DOHH2 (cell line): ENCODE data around the gene RAB8A.
"Not testable (repeated sequence)": the region's sequence is repeated elsewhere in the genome, so short reads cannot be mapped to it uniquely, and the experiment has no call there.

ENCODE experiments used
- H3F3A ChIP-seq: fragments of 200-600 bp; sonication (generic), shearing (Covaris generic); 2 replicates; pipeline ENCODE4 v1.6.0; 2016; ENCODE audit warnings: antibody characterized with exemption, mild to moderate bottlenecking; ENCODE audit not compliant: control insufficient read depth, insufficient read depth
- H3K27ac ChIP-seq: fragments of 200-600 bp; sonication (generic); 2 replicates; pipeline ENCODE4 v1.5.1; 2014; ENCODE audit warnings: low read depth, mild to moderate bottlenecking, low read length, moderate library complexity
- H3K27me3 ChIP-seq: fragments of 200-600 bp; sonication (generic); 2 replicates; pipeline ENCODE4 v1.6.1; 2014; ENCODE audit warnings: mild to moderate bottlenecking, low read length, mixed read lengths; ENCODE audit not compliant: control insufficient read depth
- H3K36me3 ChIP-seq: fragments of 200-600 bp; sonication (generic); 2 replicates; pipeline ENCODE4 v1.6.1; 2014; ENCODE audit warnings: mild to moderate bottlenecking, low read length, moderate library complexity, mixed read lengths; ENCODE audit not compliant: control insufficient read depth
- H3K4me1 ChIP-seq: fragments of 200-600 bp; sonication (generic); 2 replicates; pipeline ENCODE4 v1.6.1; 2014; ENCODE audit warnings: mild to moderate bottlenecking, low read length, mixed read lengths; ENCODE audit not compliant: control insufficient read depth
- H3K4me2 ChIP-seq: fragments of 200-600 bp; sonication (generic); 2 replicates; pipeline ENCODE4 v1.6.0; 2014; ENCODE audit warnings: mild to moderate bottlenecking, low read length, moderate library complexity
- H3K4me3 ChIP-seq: fragments of 200-600 bp; sonication (generic); 2 replicates; pipeline ENCODE4 v1.5.1; 2014; ENCODE audit warnings: mild to moderate bottlenecking, low read length, mixed read lengths
- H3K79me2 ChIP-seq: fragments of 200-600 bp; sonication (generic); 2 replicates; pipeline ENCODE4 v1.6.1; 2014; ENCODE audit warnings: mild to moderate bottlenecking, low read length, mixed read lengths; ENCODE audit not compliant: control insufficient read depth
- H3K9me2 ChIP-seq: fragments of 200-600 bp; sonication (generic); replicated peaks from 2 replicates; pipeline ENCODE4 v1.6.1; 2014; ENCODE audit warnings: mild to moderate bottlenecking, low read length, mixed read lengths; ENCODE audit not compliant: control insufficient read depth
- H3K9me3 ChIP-seq: fragments of 200-600 bp; sonication (generic); 2 replicates; pipeline ENCODE4 v1.6.1; 2014; ENCODE audit warnings: antibody characterized with exemption, low read length, mixed read lengths; ENCODE audit not compliant: control insufficient read depth, insufficient read depth
- H4K20me1 ChIP-seq: fragments of 200-600 bp; sonication (generic); 2 replicates; pipeline ENCODE4 v1.6.0; 2014; ENCODE audit warnings: low read depth, mild to moderate bottlenecking, antibody characterized with exemption, low read length, moderate library complexity; ENCODE audit not compliant: control insufficient read depth, insufficient read depth
- CTCF ChIP-seq: fragments of 200-600 bp; sonication (generic); IDR thresholded peaks from one replicate; pipeline ENCODE4 v1.5.1; 2014; ENCODE audit warnings: antibody characterized with exemption, mild to moderate bottlenecking, low read depth, low read length; ENCODE audit not compliant: poor library complexity, severe bottlenecking
- EZH2phosphoT487 ChIP-seq: fragments of 200-600 bp; sonication (generic); IDR thresholded peaks from 2 replicates; pipeline ENCODE4 v1.6.1; 2017; ENCODE audit warnings: borderline replicate concordance, mild to moderate bottlenecking, antibody characterized with exemption, low read length, moderate library complexity, mixed read lengths

The RAB8A gene

GRCh38 chr19:16170134-16170533, 58.4 kb downstream of the RAB8A start:
- Histone ChIP-seq H4K20me1 (no peaks in the 10 kb centered on the region), H3K4me3 (no peak overlapping the region), H3K36me3 (no peaks in the 10 kb centered on the region), H3K9me3 (peaks cover 5% of the 10 kb centered on the region; the same call in 1 of the 2 replicates), H3K4me1 (peaks cover 8% of the 10 kb centered on the region), H3K27me3 (no peaks in the 10 kb centered on the region), H3F3A (no peaks in the 10 kb centered on the region), H3K4me2 (no peak overlapping the region), H3K79me2 (no peaks in the 10 kb centered on the region), H3K9me2 (no peaks in the 10 kb centered on the region), H3K27ac (no peak overlapping the region)
- no peak for TF ChIP-seq EZH2phosphoT487
- TF ChIP-seq CTCF = no peak

- H3F3A ChIP-seq = no peaks in the 10 kb centered on the region; the same call in 1 of the 2 replicates
- no peaks in the 10 kb centered on the region for H3K9me3 ChIP-seq
- TF ChIP-seq EZH2phosphoT487 = no peak
- TF ChIP-seq CTCF = no peak
- no peaks in the 10 kb centered on the region for H4K20me1 ChIP-seq
- no peaks in the 10 kb centered on the region for H3K9me2 ChIP-seq
- H3K36me3 ChIP-seq = no peaks in the 10 kb centered on the region
- no peak overlapping the region for H3K4me3 ChIP-seq
- H3K27ac ChIP-seq = no peak overlapping the region
- H3K27me3 ChIP-seq = no peaks in the 10 kb centered on the region
- H3K4me1 ChIP-seq = peaks cover 5% of the 10 kb centered on the region; the same call in 1 of the 2 replicates
- H3K79me2 ChIP-seq = no peaks in the 10 kb centered on the region
- H3K4me2 ChIP-seq = no peak overlapping the region
These were observed 64.3 kb downstream of the RAB8A start for GRCh38 chr19:16175954-16176353.

- not testable (repeated sequence) for H3K9me3 ChIP-seq, H3K4me3 ChIP-seq, H3K27me3 ChIP-seq, H3K9me2 ChIP-seq, H3F3A ChIP-seq, H4K20me1 ChIP-seq, H3K27ac ChIP-seq, H3K36me3 ChIP-seq, H3K79me2 ChIP-seq, H3K4me2 ChIP-seq
- peaks cover 24% of the 10 kb centered on the region for H3K4me1 ChIP-seq
These were observed 67.2 kb downstream of the RAB8A start for GRCh38 chr19:16178866-16179265.

- TF ChIP-seq EZH2phosphoT487 (no peak), CTCF (no peak)
- peaks cover 4% of the 10 kb centered on the region; the same call in 1 of the 2 replicates for H3F3A ChIP-seq
- peaks cover 30% of the 10 kb centered on the region for H3K4me1 ChIP-seq
- no peaks in the 10 kb centered on the region for H4K20me1 ChIP-seq
- peaks cover 3% of the 10 kb centered on the region for H3K36me3 ChIP-seq
- H3K4me2 ChIP-seq = no peak overlapping the region
- no peaks in the 10 kb centered on the region for H3K9me2 ChIP-seq
- H3K27me3 ChIP-seq = no peaks in the 10 kb centered on the region
- H3K4me3 ChIP-seq = no peak overlapping the region
- H3K27ac ChIP-seq = no peak overlapping the region
- no peaks in the 10 kb centered on the region for H3K9me3 ChIP-seq
- peaks cover 4% of the 10 kb centered on the region for H3K79me2 ChIP-seq
These were observed 68.9 kb downstream of the RAB8A start for GRCh38 chr19:16180611-16181010.
